ENCODE results near the gene SFTA2. TPM values are rescaled to one million over a fixed set of nuclear protein-coding genes. Genes with fewer than 3 reads are reported as not detected.

Gene SFTA2
- polyA plus RNA-seq, 1 donor, result 0.70 TPM

DNA sequence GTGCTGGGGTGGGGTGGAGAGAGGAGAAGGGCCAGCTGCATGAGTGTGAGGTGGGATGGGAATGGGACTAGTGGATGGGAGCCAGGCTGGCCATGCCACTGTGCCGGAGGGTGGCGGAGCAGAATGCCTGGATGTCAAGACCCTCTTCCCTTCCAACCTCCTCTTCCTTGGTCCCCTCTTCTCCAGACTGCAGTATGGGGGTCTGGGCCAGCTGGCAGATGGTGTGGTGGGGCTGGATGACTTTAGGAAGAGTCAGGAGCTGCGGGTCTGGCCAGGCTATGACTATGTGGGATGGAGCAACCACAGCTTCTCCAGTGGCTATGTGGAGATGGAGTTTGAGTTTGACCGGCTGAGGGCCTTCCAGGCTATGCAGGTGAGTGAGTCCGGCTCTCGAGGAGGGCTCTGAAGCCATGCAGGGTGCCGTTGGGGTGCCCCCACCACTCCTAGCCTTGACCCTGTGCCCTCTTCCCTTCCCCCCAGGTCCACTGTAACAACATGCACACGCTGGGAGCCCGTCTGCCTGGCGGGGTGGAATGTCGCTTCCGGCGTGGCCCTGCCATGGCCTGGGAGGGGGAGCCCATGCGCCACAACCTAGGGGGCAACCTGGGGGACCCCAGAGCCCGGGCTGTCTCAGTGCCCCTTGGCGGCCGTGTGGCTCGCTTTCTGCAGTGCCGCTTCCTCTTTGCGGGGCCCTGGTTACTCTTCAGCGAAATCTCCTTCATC, 40.0 kb downstream of the SFTA2 start:
- Histone ChIP-seq H3K27ac (ENCODE audit: low read length) (no peak overlapping the region), H3K9me3 (ENCODE audit: control insufficient read depth, low read depth, low read length) (no peaks in the 10 kb centered on the region), H3K4me3 (ENCODE audit: low read length) (no peak overlapping the region), H3K36me3 (ENCODE audit: control insufficient read depth, insufficient read depth, low read length) (peaks cover 83% of the 10 kb centered on the region), H3K27me3 (ENCODE audit: control insufficient read depth, insufficient read depth, low read length) (no peaks in the 10 kb centered on the region), H3K4me1 (ENCODE audit: control insufficient read depth, insufficient read depth, low read length) (peaks cover under 1% of the 10 kb centered on the region)
- no CpG with 5 or more reads among the region's 21 CpGs for WGBS (ENCODE audit: insufficient coverage, low lambda C conversion rate)
- no peak for DNase-seq

- no peak overlapping the region for H3K27ac ChIP-seq (ENCODE audit: low read length)
- H3K27me3 ChIP-seq (ENCODE audit: control insufficient read depth, insufficient read depth, low read length), result no peaks in the 10 kb centered on the region
- no peak for DNase-seq
- peaks cover 77% of the 10 kb centered on the region for H3K36me3 ChIP-seq (ENCODE audit: control insufficient read depth, insufficient read depth, low read length)
- no peak overlapping the region for H3K4me3 ChIP-seq (ENCODE audit: low read length)
- H3K4me1 ChIP-seq (ENCODE audit: control insufficient read depth, insufficient read depth, low read length), result peaks cover 7% of the 10 kb centered on the region
- H3K9me3 ChIP-seq (ENCODE audit: control insufficient read depth, low read depth, low read length), result no peaks in the 10 kb centered on the region
- 100% methylated on average over 1 of the region's 4 CpGs for WGBS (ENCODE audit: insufficient coverage, low lambda C conversion rate)
These were observed 40.6 kb downstream of the SFTA2 start for GRCh38 chr6:30891450-30891723.

DNA sequence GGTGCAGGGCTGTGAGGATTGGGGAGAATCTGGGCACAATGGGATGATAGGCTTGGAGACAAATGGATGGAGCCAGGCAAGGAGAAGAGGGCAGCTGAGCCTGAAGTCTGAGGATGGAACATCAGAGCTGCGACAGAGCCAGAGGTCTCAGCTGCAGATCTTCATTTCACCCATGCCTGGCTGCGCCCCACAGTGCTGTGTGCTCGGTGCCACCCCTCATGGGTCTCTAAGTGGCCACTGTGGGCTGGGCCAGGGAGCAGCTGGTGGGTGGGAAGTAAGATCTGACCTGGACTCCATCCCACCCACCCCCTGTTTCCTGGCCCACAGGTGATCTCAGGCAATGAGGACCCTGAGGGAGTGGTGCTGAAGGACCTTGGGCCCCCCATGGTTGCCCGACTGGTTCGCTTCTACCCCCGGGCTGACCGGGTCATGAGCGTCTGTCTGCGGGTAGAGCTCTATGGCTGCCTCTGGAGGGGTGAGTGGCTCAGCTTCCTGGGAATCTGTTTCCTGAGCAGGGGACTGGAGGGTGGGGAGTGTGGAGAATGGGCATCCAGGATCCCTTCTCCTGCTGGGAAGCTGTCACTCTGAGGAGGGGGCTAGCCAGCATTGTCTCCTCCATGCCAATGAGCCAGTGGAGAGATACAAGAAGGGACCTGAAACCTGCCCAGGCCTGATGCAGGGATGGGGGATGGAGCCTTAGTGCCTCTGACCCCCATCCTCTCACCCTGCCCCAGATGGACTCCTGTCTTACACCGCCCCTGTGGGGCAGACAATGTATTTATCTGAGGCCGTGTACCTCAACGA, 41.1 kb downstream of the SFTA2 start:
- no peak overlapping the region for H3K27ac ChIP-seq (ENCODE audit: low read length)
- DNase-seq, result no peak
- H3K27me3 ChIP-seq (ENCODE audit: control insufficient read depth, insufficient read depth, low read length), result no peaks in the 10 kb centered on the region
- H3K9me3 ChIP-seq (ENCODE audit: control insufficient read depth, low read depth, low read length), result no peaks in the 10 kb centered on the region
- peaks cover 72% of the 10 kb centered on the region for H3K36me3 ChIP-seq (ENCODE audit: control insufficient read depth, insufficient read depth, low read length)
- 80% methylated on average over 3 of the region's 12 CpGs for WGBS (ENCODE audit: insufficient coverage, low lambda C conversion rate)
- peaks cover 12% of the 10 kb centered on the region for H3K4me1 ChIP-seq (ENCODE audit: control insufficient read depth, insufficient read depth, low read length)
- no peak overlapping the region for H3K4me3 ChIP-seq (ENCODE audit: low read length)

GRCh38 chr6:30889921-30890645, 41.9 kb downstream of the SFTA2 start:
- no peaks in the 10 kb centered on the region for H3K27me3 ChIP-seq (ENCODE audit: control insufficient read depth, insufficient read depth, low read length)
- H3K27ac ChIP-seq (ENCODE audit: low read length), result no peak overlapping the region
- H3K36me3 ChIP-seq (ENCODE audit: control insufficient read depth, insufficient read depth, low read length), result peaks cover 64% of the 10 kb centered on the region
- no peak for DNase-seq
- no peaks in the 10 kb centered on the region for H3K9me3 ChIP-seq (ENCODE audit: control insufficient read depth, low read depth, low read length)
- no peak overlapping the region for H3K4me3 ChIP-seq (ENCODE audit: low read length)
- WGBS (ENCODE audit: insufficient coverage, low lambda C conversion rate), result 100% methylated on average over 2 of the region's 14 CpGs
- H3K4me1 ChIP-seq (ENCODE audit: control insufficient read depth, insufficient read depth, low read length), result peaks cover 20% of the 10 kb centered on the region

DNA sequence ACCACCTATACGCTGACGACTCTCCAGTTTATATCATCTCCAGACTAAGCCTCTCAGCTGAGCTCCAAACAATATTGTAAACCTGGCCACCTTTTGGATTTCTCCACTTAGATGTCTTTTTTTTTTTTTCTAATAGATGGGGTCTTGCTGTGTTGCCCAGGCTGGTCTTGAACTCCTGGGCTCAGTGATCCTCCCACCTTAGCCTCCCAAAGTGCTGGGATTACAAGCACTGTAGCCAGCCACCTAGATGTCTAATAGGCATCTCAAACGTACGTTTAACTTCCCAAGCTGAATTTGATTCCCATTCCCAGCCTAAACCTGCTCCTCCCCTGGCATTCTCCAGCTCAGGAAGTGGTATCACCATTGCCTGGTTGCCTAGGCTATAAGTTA, 42.5 kb downstream of the SFTA2 start:
- Histone ChIP-seq H3K4me3 (ENCODE audit: low read length) (no peak overlapping the region), H3K9me3 (ENCODE audit: control insufficient read depth, low read depth, low read length) (no peaks in the 10 kb centered on the region), H3K36me3 (ENCODE audit: control insufficient read depth, insufficient read depth, low read length) (peaks cover 58% of the 10 kb centered on the region), H3K27me3 (ENCODE audit: control insufficient read depth, insufficient read depth, low read length) (no peaks in the 10 kb centered on the region), H3K27ac (ENCODE audit: low read length) (no peak overlapping the region), H3K4me1 (ENCODE audit: control insufficient read depth, insufficient read depth, low read length) (peaks cover 23% of the 10 kb centered on the region)
- no peak for DNase-seq
- WGBS (ENCODE audit: insufficient coverage, low lambda C conversion rate), result no CpG with 5 or more reads among the region's 4 CpGs

GRCh38 chr6:30888816-30889495, 43.0 kb downstream of the SFTA2 start:
- no CpG with 5 or more reads among the region's 18 CpGs for WGBS (ENCODE audit: insufficient coverage, low lambda C conversion rate)
- no peak for DNase-seq
- Histone ChIP-seq H3K4me3 (ENCODE audit: low read length) (no peak overlapping the region), H3K27ac (ENCODE audit: low read length) (no peak overlapping the region), H3K36me3 (ENCODE audit: control insufficient read depth, insufficient read depth, low read length) (peaks cover 53% of the 10 kb centered on the region), H3K4me1 (ENCODE audit: control insufficient read depth, insufficient read depth, low read length) (peaks cover 23% of the 10 kb centered on the region), H3K27me3 (ENCODE audit: control insufficient read depth, insufficient read depth, low read length) (no peaks in the 10 kb centered on the region), H3K9me3 (ENCODE audit: control insufficient read depth, low read depth, low read length) (no peaks in the 10 kb centered on the region)

GRCh38 chr6:30887901-30888815, 43.8 kb downstream of the SFTA2 start:
- Histone ChIP-seq H3K4me3 (ENCODE audit: low read length) (no peak overlapping the region), H3K36me3 (ENCODE audit: control insufficient read depth, insufficient read depth, low read length) (peaks cover 46% of the 10 kb centered on the region), H3K27ac (ENCODE audit: low read length) (no peak overlapping the region), H3K9me3 (ENCODE audit: control insufficient read depth, low read depth, low read length) (no peaks in the 10 kb centered on the region), H3K4me1 (ENCODE audit: control insufficient read depth, insufficient read depth, low read length) (peaks cover 27% of the 10 kb centered on the region), H3K27me3 (ENCODE audit: control insufficient read depth, insufficient read depth, low read length) (no peaks in the 10 kb centered on the region)
- no CpG with 5 or more reads among the region's 6 CpGs for WGBS (ENCODE audit: insufficient coverage, low lambda C conversion rate)
- no peak for DNase-seq

- Histone ChIP-seq H3K9me3 (ENCODE audit: control insufficient read depth, low read depth, low read length) (no peaks in the 10 kb centered on the region), H3K4me1 (ENCODE audit: control insufficient read depth, insufficient read depth, low read length) (peaks cover 35% of the 10 kb centered on the region), H3K27me3 (ENCODE audit: control insufficient read depth, insufficient read depth, low read length) (no peaks in the 10 kb centered on the region), H3K36me3 (ENCODE audit: control insufficient read depth, insufficient read depth, low read length) (peaks cover 34% of the 10 kb centered on the region), H3K4me3 (ENCODE audit: low read length) (no peak overlapping the region), H3K27ac (ENCODE audit: low read length) (peak overlapping the region; percentile 92)
- no peak for DNase-seq
These were observed 45.1 kb downstream of the SFTA2 start for GRCh38 chr6:30886897-30887255.

DNA sequence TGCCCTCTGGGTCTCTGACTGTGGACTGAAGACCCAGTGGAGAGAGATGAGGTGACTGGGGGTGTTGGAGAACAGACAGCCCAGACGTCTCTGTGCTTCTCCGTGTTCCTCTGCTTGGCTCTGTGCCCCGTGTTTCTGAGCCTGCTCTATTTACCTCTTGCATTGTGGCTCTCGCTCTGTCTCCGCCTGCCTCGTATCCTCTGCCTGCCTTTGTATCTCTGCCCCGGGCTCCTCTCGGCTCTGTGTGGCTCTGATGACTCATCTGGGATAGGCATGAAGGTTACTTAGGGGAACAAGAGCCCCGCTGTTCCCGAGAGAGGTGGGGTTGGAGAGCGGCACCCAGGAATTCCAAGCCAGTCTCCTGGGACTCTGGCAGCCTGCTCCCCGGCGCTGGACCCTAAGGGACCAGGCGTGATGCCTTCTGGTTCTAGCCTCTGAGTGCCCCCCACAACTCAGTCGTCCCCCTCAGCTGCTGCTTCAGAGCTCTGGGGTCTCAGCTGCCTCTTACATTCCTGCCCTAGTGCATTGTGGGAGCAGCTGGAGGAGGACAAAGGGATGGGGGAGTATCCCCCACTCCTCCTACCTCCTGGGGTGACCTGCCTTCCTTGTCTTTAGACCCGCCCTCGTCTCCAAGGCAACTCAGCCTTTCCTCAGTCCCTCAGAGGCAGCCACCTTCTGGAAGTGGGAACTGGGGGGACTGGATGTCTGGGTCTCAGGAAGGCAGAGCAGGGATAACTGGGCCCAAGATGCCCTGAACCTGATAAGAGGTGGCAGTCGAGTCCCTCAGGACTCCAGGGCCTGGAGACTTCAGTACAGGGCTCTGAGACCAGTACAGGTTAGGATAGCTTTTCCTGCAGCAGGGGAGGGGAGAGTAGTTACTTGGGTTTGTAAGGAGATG, 45.7 kb downstream of the SFTA2 start:
- peak overlapping the region; percentile 92 for H3K27ac ChIP-seq (ENCODE audit: low read length)
- peaks cover 39% of the 10 kb centered on the region for H3K4me1 ChIP-seq (ENCODE audit: control insufficient read depth, insufficient read depth, low read length)
- no peaks in the 10 kb centered on the region for H3K27me3 ChIP-seq (ENCODE audit: control insufficient read depth, insufficient read depth, low read length)
- H3K36me3 ChIP-seq (ENCODE audit: control insufficient read depth, insufficient read depth, low read length), result peaks cover 27% of the 10 kb centered on the region
- peak overlapping the region; percentile 48 for H3K4me3 ChIP-seq (ENCODE audit: low read length)
- DNase-seq, result peak; percentile 77 to 89
- no CpG with 5 or more reads among the region's 18 CpGs for WGBS (ENCODE audit: insufficient coverage, low lambda C conversion rate)
- no peaks in the 10 kb centered on the region for H3K9me3 ChIP-seq (ENCODE audit: control insufficient read depth, low read depth, low read length)

Measured in large intestine (tissue), 3 donors.